Gastroesophageal sphincter (tissue), 3 donors: ENCODE data around the gene COPZ2.

Source experiments
- CTCF ChIP-seq, 4 experiments: fragments of 200-600 bp in 2 of 4; fragments of 450-650 bp in 2 of 4; sonication (generic) in 1 of 4; IDR thresholded peaks; one replicate each; pipeline ENCODE4 v1.5.1; 2017 to 2019; ENCODE audit warnings: antibody characterized with exemption in 4 of 4, mild to moderate bottlenecking in 2 of 4, moderate library complexity in 2 of 4
- POLR2A ChIP-seq, 2 donors: fragments of 450-650 bp; IDR thresholded peaks; one replicate each; pipeline ENCODE4 v1.6.1; 2017; ENCODE audit warnings: antibody characterized with exemption in 2 of 2, mild to moderate bottlenecking in 2 of 2, moderate library complexity in 1 of 2

- peak in 3 of 4 experiments; percentile 26 to 67 (median 49) for TF ChIP-seq CTCF (IDR thresholded peaks at IDR 0.05)
- TF ChIP-seq POLR2A (IDR thresholded peaks at IDR 0.05): no peak
Observed at GRCh38 chr17:48037036-48037837, at the start of gene COPZ2.
